HEK293 (cell line): ENCODE results near the gene SLC7A14.

Experiments
- CTCF ChIA-PET: fragments of 350-600 bp; formaldehyde crosslinking; extraction: SDS; loops from one replicate; lab custom pipeline; 2021; ENCODE audit warnings: antibody characterized with exemption; lab: Yijun Ruan, JAX
- POLR2A ChIA-PET: fragments of 300-600 bp; formaldehyde crosslinking; extraction: SDS; loops from one replicate; lab custom pipeline; 2020; ENCODE audit warnings: antibody characterized with exemption, inconsistent platforms; lab: Yijun Ruan, JAX
- H3K27ac ChIP-seq: fragments of 200-500 bp; sonication (Bioruptor generic); 2 replicates; pipeline ENCODE4 v1.5.1; 2014; ENCODE audit warnings: low read depth, low read length, control low read depth, inconsistent platforms; ENCODE audit errors: extremely low read depth
- H3K36me3 ChIP-seq, 2 experiments: fragments of 200-500 bp in 1 of 2; sonication (Bioruptor generic) in 1 of 2; 1 replicate in 1 of 2; 2 replicates in 1 of 2; pipeline ENCODE4 v1.5.1; 2014 to 2017; ENCODE audit warnings: inconsistent platforms in 2 of 2, low read length in 2 of 2; ENCODE audit not compliant: control insufficient read depth in 2 of 2, insufficient read depth in 1 of 2
- H3K4me1 ChIP-seq: fragments of 200-500 bp; sonication (Bioruptor generic); 2 replicates; pipeline ENCODE4 v1.5.1; 2014; ENCODE audit warnings: mild to moderate bottlenecking, low read length, inconsistent platforms; ENCODE audit not compliant: control insufficient read depth, insufficient read depth
- H3K4me3 ChIP-seq: 2 replicates; pipeline ENCODE4 v1.5.1; 2011; ENCODE audit warnings: low read depth, mild to moderate bottlenecking, control low read depth, low read length, moderate library complexity
- H3K9me3 ChIP-seq: fragments of 200-500 bp; sonication (Bioruptor generic); 2 replicates; pipeline ENCODE4 v1.5.1; 2014; ENCODE audit warnings: low read depth, low read length, inconsistent platforms; ENCODE audit not compliant: control insufficient read depth, insufficient read depth
- EGR2 ChIP-seq: fragments of 450-650 bp; formaldehyde crosslinking; IDR thresholded peaks from 2 replicates; pipeline ENCODE4 v1.5.1; 2016; ENCODE audit warnings: low read depth, missing biosample characterization, missing genetic modification characterization
- SCRT1 ChIP-seq: fragments of 450-650 bp; formaldehyde crosslinking; IDR thresholded peaks from 2 replicates; pipeline ENCODE4 v1.5.1; 2016; ENCODE audit warnings: missing biosample characterization, missing genetic modification characterization, borderline replicate concordance
- SCRT2 ChIP-seq: fragments of 450-650 bp; formaldehyde crosslinking; IDR thresholded peaks from 2 replicates; pipeline ENCODE4 v1.5.1; 2016; ENCODE audit warnings: missing biosample characterization, missing genetic modification characterization
- ZBTB11 ChIP-seq: fragments of 450-650 bp; formaldehyde crosslinking; conservative IDR thresholded peaks from 2 replicates; pipeline ENCODE4 v1.5.1; 2016; ENCODE audit warnings: low read depth, missing biosample characterization, missing genetic modification characterization
- ZNF2 ChIP-seq: fragments of 450-650 bp; formaldehyde crosslinking; IDR thresholded peaks from 2 replicates; pipeline ENCODE4 v1.5.1; 2016; ENCODE audit warnings: missing biosample characterization, missing genetic modification characterization
- ZNF654 ChIP-seq: fragments of 450-650 bp; formaldehyde crosslinking; IDR thresholded peaks from 2 replicates; pipeline ENCODE4 v1.5.1; 2016; ENCODE audit warnings: low read depth, missing biosample characterization, missing genetic modification characterization
- ZNF792 ChIP-seq: fragments of 450-650 bp; formaldehyde crosslinking; IDR thresholded peaks from 2 replicates; pipeline ENCODE4 v1.5.1; 2016; ENCODE audit warnings: missing biosample characterization, missing genetic modification characterization

SLC7A14 gene

GRCh38 chr3:170413291-170413690 lies 172.6 kb downstream of the SLC7A14 start:
- POLR2A ChIA-PET: no interaction called here
- Histone ChIP-seq H3K36me3 (no peaks in the 10 kb centered on the region), H3K4me1 (no peaks in the 10 kb centered on the region), H3K27ac (no peak overlapping the region)
- no peak for TF ChIP-seq ZBTB11 (tag by site-specific recombination)
- peak; percentile 80 for TF ChIP-seq SCRT2 (tag by site-specific recombination)
- peak; percentile 74 for TF ChIP-seq SCRT1 (tag by site-specific recombination)
- peak; percentile 27; the same call in 1 of the 2 replicates for TF ChIP-seq EGR2
- TF ChIP-seq, all 188 proteins: peak for 3
- H3K9me3 ChIP-seq: no peaks in the 10 kb centered on the region
- no peak overlapping the region for H3K4me3 ChIP-seq
- CTCF ChIA-PET: interaction anchor here (0.6 to 12.4 kb wide), 20 partner anchors 8 to 435 kb away, joined by 3 to 202 read pairs (median 4); no protein-coding TSS in a partner anchor

GRCh38 chr3:170410428-170411029 lies 175.3 kb downstream of the SLC7A14 start:
- POLR2A ChIA-PET: no interaction called here
- no peaks in the 10 kb centered on the region for H3K36me3 ChIP-seq
- TF ChIP-seq ZNF654 (tag by site-specific recombination) (peak; percentile 45), ZNF2 (peak; percentile 58; the same call in 1 of the 2 replicates), ZNF792 (tag by site-specific recombination) (no peak)
- no peaks in the 10 kb centered on the region for H3K4me1 ChIP-seq
- CTCF ChIA-PET: interaction anchor here (0.6 to 12.4 kb wide), 15 partner anchors 42 to 1455 kb away, joined by 3 to 202 read pairs (median 4); no protein-coding TSS in a partner anchor
- H3K4me3 ChIP-seq: no peak overlapping the region
- H3K27ac ChIP-seq: no peak overlapping the region
- H3K9me3 ChIP-seq: no peaks in the 10 kb centered on the region
